Suprapubic skin (tissue), 4 donors: Measurements from ENCODE around the gene POU3F3. TPM values are rescaled to one million over a fixed set of nuclear protein-coding genes. Genes with fewer than 3 reads are reported as not detected.

Experiments
- DNase-seq, 2 donors: peaks; one replicate each; pipeline ENCODE4 v3.0.0-alpha.2; 2019; ENCODE audit warnings: low spot score in 2 of 2
- H3K27ac ChIP-seq: fragments of 200-600 bp; sonication (generic); one replicate; pipeline ENCODE4 v1.5.1; 2019
- H3K27me3 ChIP-seq: fragments of 200-600 bp; sonication (generic); one replicate; pipeline ENCODE4 v1.5.1; 2019
- H3K36me3 ChIP-seq: fragments of 200-600 bp; sonication (generic); one replicate; pipeline ENCODE4 v1.5.1; 2019
- H3K4me1 ChIP-seq: fragments of 200-600 bp; sonication (generic); one replicate; pipeline ENCODE4 v1.5.1; 2019
- H3K4me3 ChIP-seq: fragments of 200-600 bp; sonication (generic); one replicate; pipeline ENCODE4 v1.5.1; 2019; ENCODE audit warnings: mild to moderate bottlenecking
- H3K9me3 ChIP-seq: fragments of 200-600 bp; sonication (generic); one replicate; pipeline ENCODE4 v1.5.1; 2019
- CTCF ChIP-seq, 2 donors: fragments of 200-600 bp in 1 of 2; fragments of 450-650 bp in 1 of 2; sonication (generic) in 1 of 2; IDR thresholded peaks; one replicate each; pipeline ENCODE4 v1.5.1; 2016 to 2019; ENCODE audit warnings: antibody characterized with exemption in 2 of 2, mild to moderate bottlenecking in 1 of 2, moderate library complexity in 1 of 2
- EP300 ChIP-seq: sonication (generic); formaldehyde crosslinking; IDR thresholded peaks from one replicate; pipeline ENCODE4 v1.6.1; 2017; ENCODE audit warnings: antibody characterized with exemption
- POLR2A ChIP-seq, 2 donors: fragments of 450-650 bp; IDR thresholded peaks; one replicate each; pipeline ENCODE4 v1.6.1; 2017; ENCODE audit warnings: antibody characterized with exemption in 2 of 2, mild to moderate bottlenecking in 2 of 2, moderate library complexity in 2 of 2
- POLR2AphosphoS5 ChIP-seq, 3 donors: sonication (generic); formaldehyde crosslinking; IDR thresholded peaks; one replicate each; pipeline ENCODE4 v1.6.1; 2017; ENCODE audit warnings: antibody characterized with exemption in 3 of 3
- WGBS: methylation state at CpG from one replicate; pipeline ENCODE4 v1.1.5; 2018; 5-methylcytosine and 5-hydroxymethylcytosine counted together
- total RNA-seq, 4 donors: library from RNA; depleted of rRNA; stranded (reverse); fragments of >200 nt; gene quantifications; one replicate each; pipeline ENCODE4 v1.1.0, GENCODE V29; 2016

Gene POU3F3
- total RNA-seq, 4 donors from 2014 or later, result 0.30 to 1.5 (median 0.84) TPM

- TF ChIP-seq POLR2AphosphoS5 (IDR thresholded peaks at IDR 0.05) (no peak), CTCF (IDR thresholded peaks at IDR 0.05) (no peak), EP300 (no peak), POLR2A (IDR thresholded peaks at IDR 0.05) (no peak)
- Histone ChIP-seq H3K27me3 (peaks cover 100% of the 10 kb centered on the region), H3K27ac (no peak overlapping the region), H3K4me1 (peaks cover 30% of the 10 kb centered on the region), H3K4me3 (no peak overlapping the region), H3K36me3 (no peaks in the 10 kb centered on the region), H3K9me3 (no peaks in the 10 kb centered on the region)
- DNase-seq, result no peak
- 12% methylated on average over 18 of the region's 60 CpGs for WGBS
These were observed 9.8 kb downstream of the POU3F3 start for GRCh38 chr2:104863468-104864279.

GRCh38 chr2:104864280-104865095 is 10.6 kb downstream of the POU3F3 start:
- no peak overlapping the region for H3K4me3 ChIP-seq
- no peak for DNase-seq

GRCh38 chr2:104865096-104865470 is 11.2 kb downstream of the POU3F3 start:
- Histone ChIP-seq H3K36me3 (no peaks in the 10 kb centered on the region), H3K4me3 (no peak overlapping the region), H3K27me3 (peaks cover 100% of the 10 kb centered on the region), H3K9me3 (no peaks in the 10 kb centered on the region), H3K4me1 (peaks cover 30% of the 10 kb centered on the region), H3K27ac (no peak overlapping the region)
- TF ChIP-seq EP300, result no peak
- TF ChIP-seq CTCF (IDR thresholded peaks at IDR 0.05), result no peak
- TF ChIP-seq POLR2AphosphoS5 (IDR thresholded peaks at IDR 0.05), result no peak
- TF ChIP-seq POLR2A (IDR thresholded peaks at IDR 0.05), result no peak
- WGBS, result 19% methylated on average over 2 of the region's 2 CpGs
- DNase-seq, result no peak

More at GRCh38 chr2:104864280-104865095, 10.6 kb downstream of the POU3F3 start:
- Histone ChIP-seq H3K27me3 (peaks cover 100% of the 10 kb centered on the region), H3K9me3 (no peaks in the 10 kb centered on the region), H3K4me1 (peaks cover 30% of the 10 kb centered on the region), H3K36me3 (no peaks in the 10 kb centered on the region), H3K27ac (no peak overlapping the region)
- TF ChIP-seq POLR2A (IDR thresholded peaks at IDR 0.05), result no peak
- TF ChIP-seq EP300, result no peak
- TF ChIP-seq CTCF (IDR thresholded peaks at IDR 0.05), result no peak
- TF ChIP-seq POLR2AphosphoS5 (IDR thresholded peaks at IDR 0.05), result no peak
- WGBS, result 19% methylated on average over 14 of the region's 14 CpGs

- 12% methylated on average over 11 of the region's 11 CpGs for WGBS
- H3K27me3 ChIP-seq, result peaks cover 100% of the 10 kb centered on the region
- H3K27ac ChIP-seq, result no peak overlapping the region
- no peak for TF ChIP-seq POLR2A (IDR thresholded peaks at IDR 0.05)
- TF ChIP-seq CTCF (IDR thresholded peaks at IDR 0.05), result no peak
- no peak for TF ChIP-seq EP300
- TF ChIP-seq POLR2AphosphoS5 (IDR thresholded peaks at IDR 0.05), result no peak
- no peak overlapping the region for H3K4me3 ChIP-seq
- DNase-seq, result no peak
- H3K36me3 ChIP-seq, result no peaks in the 10 kb centered on the region
- H3K4me1 ChIP-seq, result peaks cover 30% of the 10 kb centered on the region
- no peaks in the 10 kb centered on the region for H3K9me3 ChIP-seq
These were observed 12.4 kb downstream of the POU3F3 start for GRCh38 chr2:104866122-104866864.
